CD14-positive monocyte (primary cell): Measurements from ENCODE around the gene CEP128. TPM values are rescaled to one million over a fixed set of nuclear protein-coding genes. Genes with fewer than 3 reads are reported as not detected.

Experiments used
- DNase-seq, 3 donors: peaks; one replicate each; pipeline ENCODE4 v3.0.0-alpha.2; 2011 to 2022
- H2AFZ ChIP-seq: 2 replicates; pipeline ENCODE4 v1.6.0; 2012; ENCODE audit warnings: mild to moderate bottlenecking, low read depth, low read length, inconsistent platforms; ENCODE audit not compliant: insufficient read depth, poor library complexity, severe bottlenecking
- H3K27ac ChIP-seq, 2 donors: 1 replicate in 1 of 2; 2 replicates in 1 of 2; pipeline ENCODE4 v1.5.1; 2012 to 2013; ENCODE audit warnings: low read length in 2 of 2, control low read depth in 1 of 2, inconsistent platforms in 1 of 2, low read depth in 1 of 2, mild to moderate bottlenecking in 1 of 2
- H3K27me3 ChIP-seq, 2 donors: one replicate each; pipeline versions ENCODE4 v1.6.0 to v1.6.1; 2011 to 2013; ENCODE audit warnings: low read length in 2 of 2; ENCODE audit not compliant: control insufficient read depth in 2 of 2, insufficient read depth in 2 of 2
- H3K36me3 ChIP-seq, 2 donors: replicated peaks in 1 of 2; 1 replicate in 1 of 2; 2 replicates in 1 of 2; pipeline versions ENCODE4 v1.5.1 to v1.6.1; 2012 to 2013; ENCODE audit warnings: low read length in 2 of 2, control low read depth in 1 of 2, inconsistent platforms in 1 of 2, mild to moderate bottlenecking in 1 of 2; ENCODE audit not compliant: insufficient read depth in 2 of 2, control insufficient read depth in 1 of 2
- H3K4me1 ChIP-seq, 2 donors: 1 replicate in 1 of 2; 2 replicates in 1 of 2; pipeline versions ENCODE4 v1.5.1 to v1.6.1; 2012 to 2013; ENCODE audit warnings: low read length in 2 of 2, control low read depth in 1 of 2, inconsistent platforms in 1 of 2, mild to moderate bottlenecking in 1 of 2, moderate library complexity in 1 of 2; ENCODE audit not compliant: insufficient read depth in 2 of 2, control insufficient read depth in 1 of 2
- H3K4me2 ChIP-seq: replicated peaks from 2 replicates; pipeline ENCODE3; 2012; ENCODE audit warnings: low read length, moderate library complexity, mild to moderate bottlenecking; ENCODE audit not compliant: poor library complexity, severe bottlenecking; ENCODE audit errors: extremely low read depth
- H3K4me3 ChIP-seq, 3 experiments: fragments of 200-600 bp in 1 of 3; sonication (generic) in 1 of 3; replicated peaks in 1 of 3; 1 replicate in 2 of 3; 2 replicates in 1 of 3; pipeline ENCODE4 v1.5.1; 2011 to 2013; ENCODE audit warnings: low read length in 3 of 3, mild to moderate bottlenecking in 3 of 3, control low read depth in 2 of 3, low read depth in 2 of 3, inconsistent platforms in 1 of 3, moderate library complexity in 1 of 3
- H3K79me2 ChIP-seq: 2 replicates; pipeline ENCODE4 v1.6.0; 2012; ENCODE audit warnings: mild to moderate bottlenecking, control low read depth, inconsistent platforms, low read length, moderate library complexity; ENCODE audit not compliant: insufficient read depth
- H3K9ac ChIP-seq: 2 replicates; pipeline ENCODE4 v1.6.0; 2017; ENCODE audit warnings: low read length, mild to moderate bottlenecking; ENCODE audit not compliant: insufficient read depth, poor library complexity, severe bottlenecking
- H3K9me3 ChIP-seq, 2 donors: replicated peaks in 1 of 2; 1 replicate in 1 of 2; 2 replicates in 1 of 2; pipeline versions ENCODE4 v1.5.1 to v1.6.1; 2012 to 2013; ENCODE audit warnings: low read length in 2 of 2, control low read depth in 1 of 2; ENCODE audit not compliant: control insufficient read depth in 1 of 2, insufficient read depth in 1 of 2
- H4K20me1 ChIP-seq: 2 replicates; pipeline ENCODE4 v1.6.0; 2012; ENCODE audit warnings: mild to moderate bottlenecking, low read length, control low read depth, moderate library complexity; ENCODE audit not compliant: insufficient read depth
- H3K27ac Mint-ChIP-seq, 7 donors: one replicate each; pipeline ENCODE4 v1.8.0; 2020; ENCODE audit warnings: mild to moderate bottlenecking in 7 of 7, mixed read lengths in 7 of 7, moderate library complexity in 6 of 7, inconsistent platforms in 2 of 7
- H3K27me3 Mint-ChIP-seq, 3 donors: one replicate each; pipeline ENCODE4 v1.8.0; 2021 to 2022; ENCODE audit warnings: low read depth in 3 of 3, mild to moderate bottlenecking in 3 of 3, mixed read lengths in 3 of 3, moderate library complexity in 3 of 3, inconsistent platforms in 1 of 3
- H3K36me3 Mint-ChIP-seq, 2 donors: one replicate each; pipeline ENCODE4 v1.8.0; 2020; ENCODE audit warnings: mixed read lengths in 2 of 2, inconsistent platforms in 1 of 2, mild to moderate bottlenecking in 1 of 2
- H3K4me1 Mint-ChIP-seq: one replicate; pipeline ENCODE4 v1.8.0; 2020; ENCODE audit warnings: mild to moderate bottlenecking, mixed read lengths
- H3K4me3 Mint-ChIP-seq, 2 donors: one replicate each; pipeline ENCODE4 v1.8.0; 2020; ENCODE audit warnings: mild to moderate bottlenecking in 2 of 2, mixed read lengths in 2 of 2, moderate library complexity in 1 of 2
- H3K9me3 Mint-ChIP-seq, 7 donors: one replicate each; pipeline ENCODE4 v1.8.0; 2020 to 2022; ENCODE audit warnings: mixed read lengths in 7 of 7, mild to moderate bottlenecking in 6 of 7, moderate library complexity in 6 of 7, inconsistent platforms in 2 of 7
- CTCF ChIP-seq: fragments of 200-600 bp; IDR thresholded peaks from one replicate; pipeline ENCODE4 v1.8.0; 2022; ENCODE audit warnings: antibody characterized with exemption, mild to moderate bottlenecking
- WGBS: methylation state at CpG from one replicate; pipeline ENCODE4 v1.1.5; 2013; ENCODE audit warnings: missing lambda C conversion rate; ENCODE audit not compliant: insufficient coverage; 5-methylcytosine and 5-hydroxymethylcytosine counted together
- intact Hi-C, 2 donors: fragments of 100-400 bp; cut with micrococcal nuclease; formaldehyde crosslinking; loops; one replicate each; pipeline versions ENCODE4 v1.15.0 to v1.15.1; 2023
- polyA plus RNA-seq, 3 donors: library from polyadenylated mRNA; depleted of rRNA in 1 of 3; unstranded in 2 of 3; stranded (reverse) in 1 of 3; fragments of 300-500 nt in 2 of 3; fragments of >200 nt in 1 of 3; fragmentation: Illumina TruSeq in 2 of 3; gene quantifications; 1 replicate in 2 of 3; 2 replicates in 1 of 3; pipeline ENCODE4 v1.2.3, GENCODE V29; 2012 to 2021

The CEP128 gene
- polyA plus RNA-seq, 3 donors = 0.41 to 0.88 (median 0.62) TPM

GRCh38 chr14:80798211-80798610 lies 143.3 kb downstream of the CEP128 start:
- H3K4me3 Mint-ChIP-seq = no peak overlapping the region
- Histone ChIP-seq H3K4me2 (no peak overlapping the region), H3K79me2 (no peaks in the 10 kb centered on the region), H2AFZ (no peak overlapping the region), H4K20me1 (no peaks in the 10 kb centered on the region), H3K9me3 (peaks cover 4 to 15% of the 10 kb centered on the region in 2 donors), H3K27ac (no peak overlapping the region), H3K27me3 (no peaks in the 10 kb centered on the region), H3K9ac (no peak overlapping the region), H3K4me3 (no peak overlapping the region), H3K4me1 (no peaks in the 10 kb centered on the region), H3K36me3 (no peaks in the 10 kb centered on the region)
- H3K36me3 Mint-ChIP-seq = peaks cover 20 to 22% of the 10 kb centered on the region in 2 donors
- no peak for TF ChIP-seq CTCF
- H3K27me3 Mint-ChIP-seq = no peaks in the 10 kb centered on the region
- H3K27ac Mint-ChIP-seq = no peak overlapping the region
- DNase-seq = no peak
- H3K4me1 Mint-ChIP-seq = peaks cover 4% of the 10 kb centered on the region
- H3K9me3 Mint-ChIP-seq = peaks cover 7 to 20% (median 17%) of the 10 kb centered on the region in 7 donors
- intact Hi-C loops = no loop called here
- no CpG with 5 or more reads among the region's 3 CpGs for WGBS

GRCh38 chr14:80792771-80793170 lies 148.8 kb downstream of the CEP128 start:
- no peaks in the 10 kb centered on the region for H3K27me3 ChIP-seq
- intact Hi-C loops = no loop called here
- H3K4me3 Mint-ChIP-seq = no peak overlapping the region
- 97% methylated on average over 8 of the region's 11 CpGs for WGBS
- no peak overlapping the region for H3K4me2 ChIP-seq
- no peak overlapping the region for H2AFZ ChIP-seq
- H3K27ac ChIP-seq = no peak overlapping the region
- no peaks in the 10 kb centered on the region for H3K4me1 ChIP-seq
- H3K9ac ChIP-seq = no peak overlapping the region
- no peak for DNase-seq
- H3K9me3 Mint-ChIP-seq = peaks cover 0 to 2% (median 0%) of the 10 kb centered on the region in 7 donors
- H3K4me3 ChIP-seq = no peak overlapping the region
- H3K4me1 Mint-ChIP-seq = peaks cover 4% of the 10 kb centered on the region
- TF ChIP-seq CTCF = no peak
- H3K36me3 ChIP-seq = peaks cover 4 to 19% of the 10 kb centered on the region in 2 donors
- H3K36me3 Mint-ChIP-seq = peaks cover 16 to 25% of the 10 kb centered on the region in 2 donors
- H3K27me3 Mint-ChIP-seq = no peaks in the 10 kb centered on the region
- H4K20me1 ChIP-seq = no peaks in the 10 kb centered on the region
- H3K9me3 ChIP-seq = no peaks in the 10 kb centered on the region
- no peak overlapping the region for H3K27ac Mint-ChIP-seq
- H3K79me2 ChIP-seq = no peaks in the 10 kb centered on the region
